ENCODE data around the gene PTPRM. TPM values are rescaled to one million over a fixed set of nuclear protein-coding genes. Genes with fewer than 3 reads are reported as not detected.

PTPRM gene
- polyA plus RNA-seq, 1 donor (not counting 4 experiments of a cell fraction or from before 2014, with no cell fraction given) = 54.5 TPM

DNA sequence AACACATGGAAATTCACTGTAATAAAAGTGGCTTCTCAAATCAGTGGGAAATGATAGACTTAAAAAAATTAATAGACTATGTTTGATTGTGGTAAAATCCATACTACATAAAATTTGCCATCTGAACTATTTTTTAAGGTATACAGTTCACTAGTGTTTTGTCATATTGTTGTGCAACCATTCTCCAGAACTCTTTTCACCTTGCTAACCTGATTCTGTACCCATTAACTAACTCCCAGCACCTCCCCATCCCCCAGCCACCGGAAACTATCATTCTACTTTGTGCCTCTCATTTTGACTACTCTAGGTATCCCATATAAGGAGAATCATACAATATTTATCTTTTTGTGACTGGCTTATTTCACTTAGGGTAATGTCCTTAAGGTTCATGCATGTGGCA is 153.3 kb downstream of the PTPRM start:
- H4K20me1 ChIP-seq (ENCODE audit: control insufficient read depth, extremely low read depth, insufficient read depth, low read length) = no peaks in the 10 kb centered on the region
- H3K4me1 ChIP-seq (ENCODE audit: control insufficient read depth, extremely low read depth, insufficient read depth, low read length) = no peaks in the 10 kb centered on the region
- FAIRE-seq (no peak), DNase-seq (ENCODE audit: low read depth, low spot score) (no peak)
- no peaks in the 10 kb centered on the region for H3K9me3 ChIP-seq (ENCODE audit: control insufficient read depth, low read depth, low read length)
- no peak overlapping the region for H2AFZ ChIP-seq (ENCODE audit: control insufficient read depth, low read length)
- H3K27me3 ChIP-seq (ENCODE audit: control insufficient read depth, extremely low read depth, insufficient read depth, low read length) = no peaks in the 10 kb centered on the region
- H3K9ac ChIP-seq (ENCODE audit: control insufficient read depth, extremely low read depth, insufficient read depth, low read length) = no peak overlapping the region
- H3K79me2 ChIP-seq (ENCODE audit: control insufficient read depth, insufficient read depth, low read length) = no peaks in the 10 kb centered on the region
- H3K9me1 ChIP-seq (ENCODE audit: control insufficient read depth, extremely low read depth, insufficient read depth, low read length) = no peaks in the 10 kb centered on the region
- H3K36me3 ChIP-seq (ENCODE audit: control insufficient read depth in 2 of 2, extremely low read depth in 1 of 2, insufficient read depth in 2 of 2, low read length in 2 of 2) = no peaks in the 10 kb centered on the region
- no peak overlapping the region for H3K27ac ChIP-seq (ENCODE audit: control insufficient read depth, insufficient read depth, low read length)
- dilution Hi-C loops (cut with MboI; ENCODE audit: extremely low pct_ligation_motif_present, low sequenced_read_pairs) = no loop called here
- no peak overlapping the region for H3K4me3 ChIP-seq (ENCODE audit: control insufficient read depth in 2 of 3, extremely low read depth in 1 of 3, insufficient read depth in 2 of 3, low read depth in 1 of 3, low read length in 3 of 3)
- H3K4me2 ChIP-seq (ENCODE audit: control insufficient read depth, extremely low read depth, insufficient read depth, low read depth, low read length) = no peak overlapping the region
- no peak for TF ChIP-seq CTCF (optimal IDR thresholded peaks at IDR 0.05 in 1 of 3, IDR thresholded peaks at IDR 0.05 in 1 of 3, conservative IDR thresholded peaks at IDR 0.05 in 1 of 3; ENCODE audit: extremely low read depth in 1 of 3, insufficient read depth in 2 of 3, low read length in 3 of 3)
- no peak for TF ChIP-seq EZH2 (IDR thresholded peaks at IDR 0.05; ENCODE audit: low read length)

GRCh38 chr18:7721532-7721931 is 154.4 kb downstream of the PTPRM start:
- Histone ChIP-seq H3K9me3 (ENCODE audit: control insufficient read depth, low read depth, low read length) (no peaks in the 10 kb centered on the region), H3K79me2 (ENCODE audit: control insufficient read depth, insufficient read depth, low read length) (no peaks in the 10 kb centered on the region), H3K27ac (ENCODE audit: control insufficient read depth, insufficient read depth, low read length) (no peak overlapping the region), H3K4me3 (ENCODE audit: control insufficient read depth in 2 of 3, extremely low read depth in 1 of 3, insufficient read depth in 2 of 3, low read depth in 1 of 3, low read length in 3 of 3) (no peak overlapping the region), H2AFZ (ENCODE audit: control insufficient read depth, low read length) (no peak overlapping the region), H3K27me3 (ENCODE audit: control insufficient read depth, extremely low read depth, insufficient read depth, low read length) (no peaks in the 10 kb centered on the region), H3K9ac (ENCODE audit: control insufficient read depth, extremely low read depth, insufficient read depth, low read length) (no peak overlapping the region), H3K4me2 (ENCODE audit: control insufficient read depth, extremely low read depth, insufficient read depth, low read depth, low read length) (no peak overlapping the region), H3K9me1 (ENCODE audit: control insufficient read depth, extremely low read depth, insufficient read depth, low read length) (no peaks in the 10 kb centered on the region), H4K20me1 (ENCODE audit: control insufficient read depth, extremely low read depth, insufficient read depth, low read length) (no peaks in the 10 kb centered on the region), H3K36me3 (ENCODE audit: control insufficient read depth in 2 of 2, extremely low read depth in 1 of 2, insufficient read depth in 2 of 2, low read length in 2 of 2) (no peaks in the 10 kb centered on the region), H3K4me1 (ENCODE audit: control insufficient read depth, extremely low read depth, insufficient read depth, low read length) (no peaks in the 10 kb centered on the region)
- TF ChIP-seq EZH2 (IDR thresholded peaks at IDR 0.05; ENCODE audit: low read length) = no peak
- no peak for TF ChIP-seq CTCF (optimal IDR thresholded peaks at IDR 0.05 in 1 of 3, IDR thresholded peaks at IDR 0.05 in 1 of 3, conservative IDR thresholded peaks at IDR 0.05 in 1 of 3; ENCODE audit: extremely low read depth in 1 of 3, insufficient read depth in 2 of 3, low read length in 3 of 3)
- dilution Hi-C loops (cut with MboI; ENCODE audit: extremely low pct_ligation_motif_present, low sequenced_read_pairs) = no loop called here
- FAIRE-seq (no peak), DNase-seq (ENCODE audit: low read depth, low spot score) (no peak)
